G401.6 (cell line): ENCODE measurements around the gene ADAMTS2.

Experiments used
- FAIRE-seq: peaks from 2 replicates; lab custom pipeline; 2012; peaks lifted over from hg19 to GRCh38; lab: Jason Lieb, UNC

ADAMTS2 gene

DNA sequence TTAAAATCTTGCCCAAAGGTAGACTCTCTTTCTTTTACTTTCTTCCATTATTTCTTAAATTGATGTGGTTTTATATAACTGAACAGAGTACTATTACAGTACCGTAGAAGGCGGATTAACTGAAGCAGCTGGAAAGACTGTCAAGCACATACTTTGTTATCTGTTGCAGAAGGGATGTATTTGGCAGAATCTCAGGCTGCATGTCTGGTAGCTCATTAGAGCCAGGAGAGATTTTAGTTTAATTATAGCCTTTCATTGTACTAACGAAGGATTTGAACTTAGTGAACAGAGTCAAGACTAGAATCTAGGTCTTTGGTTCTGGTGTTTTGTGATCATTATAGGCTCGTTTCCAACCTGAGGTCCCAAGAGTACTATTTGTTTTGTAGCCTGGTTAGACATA lies 264.5 kb downstream of the ADAMTS2 start:
- FAIRE-seq: no peak

DNA sequence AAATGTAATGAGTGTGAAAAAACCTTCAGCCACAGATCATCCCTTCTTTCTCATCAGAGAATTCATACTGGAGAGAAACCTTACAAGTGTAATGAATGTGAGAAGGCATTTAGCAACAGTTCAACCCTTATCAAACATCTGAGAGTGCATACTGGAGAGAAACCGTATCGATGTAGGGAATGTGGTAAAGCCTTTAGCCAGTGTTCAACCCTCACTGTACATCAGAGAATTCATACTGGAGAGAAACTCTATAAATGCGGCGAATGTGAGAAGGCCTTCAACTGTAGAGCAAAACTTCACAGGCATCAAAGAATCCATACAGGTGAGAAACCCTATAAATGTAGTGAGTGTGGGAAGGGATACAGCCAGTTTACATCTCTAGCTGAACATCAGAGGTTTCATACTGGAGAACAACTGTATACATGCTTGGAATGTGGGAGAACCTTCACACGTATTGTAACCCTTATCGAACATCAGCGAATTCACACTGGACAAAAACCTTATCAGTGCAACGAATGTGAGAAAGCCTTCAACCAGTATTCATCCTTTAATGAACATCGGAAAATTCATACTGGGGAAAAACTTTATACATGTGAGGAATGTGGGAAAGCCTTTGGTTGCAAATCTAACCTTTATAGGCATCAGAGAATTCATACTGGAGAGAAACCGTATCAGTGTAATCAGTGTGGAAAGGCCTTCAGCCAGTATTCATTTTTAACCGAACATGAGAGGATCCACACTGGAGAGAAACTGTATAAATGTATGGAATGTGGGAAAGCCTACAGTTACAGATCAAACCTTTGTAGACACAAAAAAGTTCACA lies 265.9 kb downstream of the ADAMTS2 start:
- FAIRE-seq: no peak

DNA sequence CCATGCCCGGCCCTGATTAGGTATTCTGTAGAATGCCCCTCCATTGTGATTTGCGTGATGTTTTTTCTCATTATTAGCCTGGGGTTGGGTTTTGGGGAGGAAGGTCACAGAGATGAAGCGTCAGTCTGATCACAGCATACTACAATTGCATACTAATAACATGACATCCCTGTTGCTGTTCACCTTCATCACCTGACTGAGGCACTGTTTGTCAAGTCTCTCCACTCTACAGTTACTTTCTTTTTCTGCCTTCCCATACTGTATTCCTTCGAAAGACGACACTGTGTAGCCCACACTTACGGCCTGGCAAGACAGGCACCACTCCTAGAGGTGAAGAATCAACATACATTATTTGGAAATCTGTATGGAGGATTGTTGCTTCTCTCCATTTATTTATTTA lies 279.6 kb downstream of the ADAMTS2 start:
- FAIRE-seq: no peak

DNA sequence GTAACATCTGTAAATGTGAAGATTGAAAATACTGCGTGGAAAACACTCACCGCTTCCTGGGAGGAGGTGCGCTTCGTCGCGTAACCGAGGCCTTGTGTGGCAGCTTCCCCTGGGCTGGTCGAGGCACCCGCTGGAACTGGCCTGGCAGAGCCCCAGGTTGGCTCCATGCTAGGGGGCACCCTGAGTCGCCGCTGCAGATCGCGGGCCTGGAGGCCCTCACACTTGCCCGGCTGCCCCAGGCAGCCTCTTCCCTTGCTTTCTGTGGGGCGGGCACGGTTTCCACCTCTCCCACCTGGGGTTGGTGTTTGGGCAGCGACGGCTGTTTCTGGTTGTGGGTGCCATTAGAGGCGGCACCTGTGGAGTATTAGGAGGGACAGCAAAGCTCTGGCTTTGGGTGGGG lies 284.2 kb downstream of the ADAMTS2 start:
- FAIRE-seq: no peak
